Measurements from ENCODE around the gene DTWD1. TPM values are rescaled to one million over a fixed set of nuclear protein-coding genes. Genes with fewer than 3 reads are reported as not detected.

Gene DTWD1
- total and polyA plus RNA-seq, 9 of the 15 experiments (the other 6 are each of a cell fraction or from before 2014, with no cell fraction given) = 23.1 to 76.4 (median 36.5) TPM

GRCh38 chr15:49693498-49693897, 72.7 kb downstream of the DTWD1 start:
- no peak for FAIRE-seq
- POLR2A ChIA-PET = no interaction called here
- Histone ChIP-seq H3K4me3 (no peak overlapping the region), H3K27me3 (ENCODE audit: control insufficient read depth in 2 of 2, insufficient read depth in 2 of 2, low read length in 2 of 2) (no peaks in the 10 kb centered on the region), H2AFZ (ENCODE audit: low read depth, low read length) (no peak overlapping the region), H3K9ac (ENCODE audit: insufficient read depth in 1 of 2, low read depth in 2 of 2, low read length in 2 of 2) (no peak overlapping the region), H3K9me3 (replicated peaks; ENCODE audit: control insufficient read depth, insufficient read depth, low read depth, low read length) (no peaks in the 10 kb centered on the region), H3K4me1 (replicated peaks in 1 of 2; ENCODE audit: control insufficient read depth in 2 of 2, insufficient read depth in 2 of 2, low read length in 2 of 2) (no peaks in the 10 kb centered on the region), H3K36me3 (ENCODE audit: control insufficient read depth, insufficient read depth, low read length) (no peaks in the 10 kb centered on the region), H3K4me2 (ENCODE audit: insufficient read depth, low read length) (no peak overlapping the region), H4K20me1 (replicated peaks; ENCODE audit: control insufficient read depth, insufficient read depth, low read length) (no peaks in the 10 kb centered on the region), H3K27ac (ENCODE audit: extremely low read depth, low read depth, low read length) (no peak overlapping the region), H3K79me2 (ENCODE audit: control insufficient read depth, insufficient read depth, low read length) (no peaks in the 10 kb centered on the region), H3K9me1 (ENCODE audit: control insufficient read depth, insufficient read depth, low read length) (no peaks in the 10 kb centered on the region)
- ATAC-seq = no peak
- intact Hi-C loops (cut with micrococcal nuclease) = no loop called here
- CTCF ChIA-PET (ENCODE audit: low intra/inter-chr PET ratio) = no interaction called here
- no TSS peak for BruUV-seq (replicated peaks)
- DNase-seq (ENCODE audit: extremely low read depth in 1 of 4, low spot score in 3 of 4) = no peak
- TF ChIP-seq MECOM (CRISPR knock-in tag; IDR thresholded peaks at IDR 0.05) = no peak
- no peak for TF ChIP-seq POLR3A (IDR thresholded peaks at IDR 0.05; ENCODE audit: borderline replicate concordance, extremely low read depth, insufficient read depth, insufficient read length)
- TF ChIP-seq ESRRB (CRISPR knock-in tag; IDR thresholded peaks at IDR 0.05; ENCODE audit: borderline replicate concordance) = no peak
- TF ChIP-seq CHCHD3 (CRISPR knock-in tag; IDR thresholded peaks at IDR 0.05) = no peak
- no peak for TF ChIP-seq CREBBP (IDR thresholded peaks at IDR 0.05; ENCODE audit: low read depth, low read length)
- TF ChIP-seq HNRNPUL1 (IDR thresholded peaks at IDR 0.05; ENCODE audit: low read length) = no peak
- TF ChIP-seq KLF13 (tag; IDR thresholded peaks at IDR 0.05; ENCODE audit: borderline replicate concordance, low read depth) = no peak
- TF ChIP-seq KLF16 (IDR thresholded peaks at IDR 0.05) = no peak
- TF ChIP-seq E2F1 (CRISPR knock-in tag; IDR thresholded peaks at IDR 0.05) = no peak
- TF ChIP-seq NFYB (IDR thresholded peaks at IDR 0.05; ENCODE audit: extremely low read depth, insufficient read length) = no peak
- in situ Hi-C loops (cut with MboI) = no loop called here
